WTC11 (cell line): Measurements from ENCODE around the gene LMTK2. TPM values are rescaled to one million over a fixed set of nuclear protein-coding genes. Genes with fewer than 3 reads are reported as not detected.

Source experiments
- ATAC-seq: fragments of 200-7000 bp; cut with Tn5 transposase; 2 replicates; pipeline ENCODE4 v1.10.0; 2021; ENCODE audit warnings: mild to moderate bottlenecking, moderate library complexity
- CTCF ChIA-PET: fragments of 300-600 bp; sonication (Branson Sonifier 250); formaldehyde crosslinking; loops from one replicate; lab custom pipeline; 2021; ENCODE audit warnings: antibody characterized with exemption; lab: Charles Lee
- POLR2A ChIA-PET: fragments of 350-600 bp; sonication (Branson Sonifier 250); formaldehyde crosslinking; loops from one replicate; lab custom pipeline; 2021; ENCODE audit warnings: antibody characterized with exemption; lab: Charles Lee
- DNase-seq: peaks from one replicate; pipeline ENCODE4 v3.0.0; 2021; ENCODE audit warnings: low spot score
- H3K27ac Mint-ChIP-seq: 2 replicates; pipeline ENCODE4 v1.8.0; 2021; ENCODE audit warnings: mixed read lengths
- H3K27me3 Mint-ChIP-seq: 2 replicates; pipeline ENCODE4 v1.8.0; 2021; ENCODE audit warnings: low read depth, mild to moderate bottlenecking, moderate library complexity, mixed read lengths
- H3K36me3 Mint-ChIP-seq: 2 replicates; pipeline ENCODE4 v1.8.0; 2021; ENCODE audit warnings: mixed read lengths
- H3K4me1 Mint-ChIP-seq: 2 replicates; pipeline ENCODE4 v1.8.0; 2022; ENCODE audit warnings: mixed read lengths
- H3K4me3 Mint-ChIP-seq: 2 replicates; pipeline ENCODE4 v1.8.0; 2021; ENCODE audit warnings: mild to moderate bottlenecking, moderate library complexity, mixed read lengths
- H3K9me3 Mint-ChIP-seq: 2 replicates; pipeline ENCODE4 v1.8.0; 2021; ENCODE audit warnings: mixed read lengths
- CBFB ChIP-seq: sonication (generic); formaldehyde crosslinking; IDR thresholded peaks from 2 replicates; pipeline ENCODE4 v1.8.1; 2022; ENCODE audit warnings: mild to moderate bottlenecking, low read depth, missing genetic modification reagents
- CREB1 ChIP-seq: sonication (generic); formaldehyde crosslinking; IDR thresholded peaks from 2 replicates; pipeline ENCODE4 v1.8.0; 2023; ENCODE audit warnings: mild to moderate bottlenecking, missing genetic modification reagents
- CREM ChIP-seq: sonication (generic); formaldehyde crosslinking; IDR thresholded peaks from 2 replicates; pipeline ENCODE4 v1.8.1; 2022; ENCODE audit warnings: mild to moderate bottlenecking, missing genetic modification reagents, moderate library complexity
- FOXP1 ChIP-seq: sonication (generic); formaldehyde crosslinking; IDR thresholded peaks from 2 replicates; pipeline ENCODE4 v1.8.0; 2022; ENCODE audit warnings: missing genetic modification reagents, mild to moderate bottlenecking, moderate library complexity, borderline replicate concordance
- JAZF1 ChIP-seq: fragments of 250-450 bp; sonication (Bioruptor Pico); IDR thresholded peaks from 2 replicates; pipeline ENCODE4 v1.9.0; 2021; ENCODE audit warnings: moderate library complexity, mild to moderate bottlenecking, inconsistent platforms
- MYBL2 ChIP-seq: sonication (generic); formaldehyde crosslinking; IDR thresholded peaks from 2 replicates; pipeline ENCODE4 v1.8.1; 2023; ENCODE audit warnings: mild to moderate bottlenecking, moderate library complexity, missing genetic modification reagents
- NFE2L1 ChIP-seq: sonication (generic); formaldehyde crosslinking; IDR thresholded peaks from 2 replicates; pipeline ENCODE4 v1.8.1; 2023; ENCODE audit warnings: missing genetic modification reagents
- NFYB ChIP-seq: sonication (generic); formaldehyde crosslinking; conservative IDR thresholded peaks from 2 replicates; pipeline ENCODE4 v1.8.0; 2022; ENCODE audit warnings: low read depth, missing genetic modification reagents
- NR1H2 ChIP-seq: sonication (generic); formaldehyde crosslinking; IDR thresholded peaks from 2 replicates; pipeline ENCODE4 v1.9.0; 2021; ENCODE audit warnings: mild to moderate bottlenecking, moderate library complexity, missing genetic modification reagents
- PRRX2 ChIP-seq: fragments of 250-450 bp; sonication (Bioruptor Pico); IDR thresholded peaks from 2 replicates; pipeline ENCODE4 v1.8.0; 2021; ENCODE audit warnings: mild to moderate bottlenecking
- TEAD1 ChIP-seq: sonication (generic); formaldehyde crosslinking; IDR thresholded peaks from 2 replicates; pipeline ENCODE4 v1.8.0; 2022; ENCODE audit warnings: mild to moderate bottlenecking, missing genetic modification reagents
- TP53 ChIP-seq: sonication (generic); formaldehyde crosslinking; IDR thresholded peaks from 2 replicates; pipeline ENCODE4 v1.8.1; 2023; ENCODE audit warnings: mild to moderate bottlenecking, missing genetic modification reagents
- ZNF121 ChIP-seq: sonication (generic); formaldehyde crosslinking; IDR thresholded peaks from 2 replicates; pipeline ENCODE4 v1.8.0; 2023; ENCODE audit warnings: missing genetic modification reagents
- ZNF219 ChIP-seq: sonication (generic); formaldehyde crosslinking; IDR thresholded peaks from 2 replicates; pipeline ENCODE4 v1.8.0; 2023; ENCODE audit warnings: missing genetic modification reagents, mild to moderate bottlenecking, borderline replicate concordance
- ZNF423 ChIP-seq: fragments of 250-450 bp; sonication (Bioruptor Pico); IDR thresholded peaks from 2 replicates; pipeline ENCODE4 v2.1.2; 2022; ENCODE audit warnings: mild to moderate bottlenecking, moderate library complexity
- total RNA-seq: library from RNA; stranded (reverse); gene quantifications from 3 replicates; pipeline ENCODE4 v1.2.3, GENCODE V29; 2021
- TF ChIP-seq, protein P1 (sequence below): sonication (generic); formaldehyde crosslinking; IDR thresholded peaks from 2 replicates; pipeline ENCODE4 v1.8.0; 2022; ENCODE audit warnings: mild to moderate bottlenecking, missing genetic modification reagents
- TF ChIP-seq, protein P2 (sequence below): sonication (generic); formaldehyde crosslinking; IDR thresholded peaks from 2 replicates; pipeline ENCODE4 v1.8.0; 2022; ENCODE audit warnings: mild to moderate bottlenecking, missing genetic modification reagents
- TF ChIP-seq, protein P3 (sequence below): fragments of 250-450 bp; sonication (Bioruptor Pico); IDR thresholded peaks from 2 replicates; pipeline ENCODE4 v1.9.0; 2021; ENCODE audit warnings: moderate library complexity, mild to moderate bottlenecking, inconsistent platforms, borderline replicate concordance
- TF ChIP-seq, protein P4 (sequence below): sonication (generic); formaldehyde crosslinking; IDR thresholded peaks from 2 replicates; pipeline ENCODE4 v1.8.0; 2022; ENCODE audit warnings: missing genetic modification reagents
- TF ChIP-seq, protein P5 (sequence below): sonication (generic); formaldehyde crosslinking; IDR thresholded peaks from 2 replicates; pipeline ENCODE4 v1.8.1; 2022; ENCODE audit warnings: low read depth, missing genetic modification reagents, borderline replicate concordance
- TF ChIP-seq, protein P6 (sequence below): fragments of 250-450 bp; sonication (Bioruptor Pico); conservative IDR thresholded peaks from 2 replicates; pipeline ENCODE4 v1.9.0; 2021; ENCODE audit warnings: mild to moderate bottlenecking

Gene LMTK2
- total RNA-seq, 1 experiment from 2014 or later: 24.3 TPM

DNA sequence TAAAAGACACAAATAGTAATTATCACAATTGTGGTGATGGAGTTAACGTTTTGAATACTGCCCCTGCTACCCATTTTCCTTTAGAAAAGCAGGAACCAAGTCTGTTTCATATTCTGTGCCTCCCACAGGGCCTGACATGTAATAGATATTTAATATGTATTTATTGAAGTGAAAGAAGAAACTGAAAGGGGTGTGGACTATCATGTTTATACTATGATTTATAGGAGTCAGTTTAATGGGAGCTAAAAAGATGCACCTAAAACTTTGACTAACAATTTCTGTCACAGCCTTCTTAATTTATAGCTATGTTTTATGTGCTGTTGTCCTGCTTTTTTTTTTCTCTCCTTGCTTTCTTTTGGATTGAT, 80.5 kb downstream of the LMTK2 start (continued):
- TF ChIP-seq, protein P1, sequence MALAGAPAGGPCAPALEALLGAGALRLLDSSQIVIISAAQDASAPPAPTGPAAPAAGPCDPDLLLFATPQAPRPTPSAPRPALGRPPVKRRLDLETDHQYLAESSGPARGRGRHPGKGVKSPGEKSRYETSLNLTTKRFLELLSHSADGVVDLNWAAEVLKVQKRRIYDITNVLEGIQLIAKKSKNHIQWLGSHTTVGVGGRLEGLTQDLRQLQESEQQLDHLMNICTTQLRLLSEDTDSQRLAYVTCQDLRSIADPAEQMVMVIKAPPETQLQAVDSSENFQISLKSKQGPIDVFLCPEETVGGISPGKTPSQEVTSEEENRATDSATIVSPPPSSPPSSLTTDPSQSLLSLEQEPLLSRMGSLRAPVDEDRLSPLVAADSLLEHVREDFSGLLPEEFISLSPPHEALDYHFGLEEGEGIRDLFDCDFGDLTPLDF: no peak
- TF ChIP-seq, protein P2, sequence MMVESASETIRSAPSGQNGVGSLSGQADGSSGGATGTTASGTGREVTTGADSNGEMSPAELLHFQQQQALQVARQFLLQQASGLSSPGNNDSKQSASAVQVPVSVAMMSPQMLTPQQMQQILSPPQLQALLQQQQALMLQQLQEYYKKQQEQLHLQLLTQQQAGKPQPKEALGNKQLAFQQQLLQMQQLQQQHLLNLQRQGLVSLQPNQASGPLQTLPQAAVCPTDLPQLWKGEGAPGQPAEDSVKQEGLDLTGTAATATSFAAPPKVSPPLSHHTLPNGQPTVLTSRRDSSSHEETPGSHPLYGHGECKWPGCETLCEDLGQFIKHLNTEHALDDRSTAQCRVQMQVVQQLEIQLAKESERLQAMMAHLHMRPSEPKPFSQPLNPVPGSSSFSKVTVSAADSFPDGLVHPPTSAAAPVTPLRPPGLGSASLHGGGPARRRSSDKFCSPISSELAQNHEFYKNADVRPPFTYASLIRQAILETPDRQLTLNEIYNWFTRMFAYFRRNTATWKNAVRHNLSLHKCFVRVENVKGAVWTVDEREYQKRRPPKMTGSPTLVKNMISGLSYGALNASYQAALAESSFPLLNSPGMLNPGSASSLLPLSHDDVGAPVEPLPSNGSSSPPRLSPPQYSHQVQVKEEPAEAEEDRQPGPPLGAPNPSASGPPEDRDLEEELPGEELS: no peak
- TF ChIP-seq TEAD1 (CRISPR knock-in tag): no peak

DNA sequence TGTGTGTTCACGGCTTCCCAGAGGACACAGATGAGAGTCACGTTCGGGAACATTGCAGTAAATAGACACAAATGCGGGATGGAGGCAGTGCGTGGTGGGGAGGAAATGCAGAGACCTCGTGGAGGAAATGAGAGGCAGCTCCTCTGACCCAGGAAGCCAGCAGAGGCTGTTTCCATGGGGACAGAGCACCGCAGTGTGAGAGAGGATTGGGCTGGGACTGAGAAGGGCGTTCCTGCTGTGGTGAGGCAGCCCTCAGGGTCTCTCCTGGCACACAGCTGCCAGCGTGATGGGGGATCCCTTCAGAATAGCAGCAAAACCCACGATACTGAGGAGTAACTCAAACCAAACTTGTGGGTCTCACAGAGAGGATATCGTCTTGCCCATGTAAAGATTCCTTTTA, 82.9 kb downstream of the LMTK2 start:
- Mint-ChIP-seq H3K4me1 (no peaks in the 10 kb centered on the region), H3K36me3 (peaks cover 23% of the 10 kb centered on the region), H3K4me3 (no peak overlapping the region), H3K9me3 (no peaks in the 10 kb centered on the region), H3K27ac (0 out of 2 replicates have a peak overlapping the region, but pooled peaks have one; percentile 1), H3K27me3 (no peaks in the 10 kb centered on the region)
- ChIA-PET CTCF (interaction anchor here (0.6 kb wide), 1 partner anchor 92 kb away, joined by 3 read pairs; no protein-coding TSS in a partner anchor), POLR2A (no interaction called here)
- ATAC-seq: no peak
- no peak for DNase-seq
- TF ChIP-seq ZNF219 (CRISPR knock-in tag) (no peak), PRRX2 (CRISPR knock-in tag) (no peak), ZNF121 (CRISPR knock-in tag) (no peak), TP53 (no peak), NFE2L1 (CRISPR knock-in tag) (no peak), CBFB (no peak)
- TF ChIP-seq, protein P1: no peak
- TF ChIP-seq, protein P3, sequence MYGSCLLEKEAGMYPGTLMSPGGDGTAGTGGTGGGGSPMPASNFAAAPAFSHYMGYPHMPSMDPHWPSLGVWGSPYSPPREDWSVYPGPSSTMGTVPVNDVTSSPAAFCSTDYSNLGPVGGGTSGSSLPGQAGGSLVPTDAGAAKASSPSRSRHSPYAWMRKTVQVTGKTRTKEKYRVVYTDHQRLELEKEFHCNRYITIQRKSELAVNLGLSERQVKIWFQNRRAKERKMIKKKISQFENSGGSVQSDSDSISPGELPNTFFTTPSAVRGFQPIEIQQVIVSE (CRISPR knock-in tag): no peak
- TF ChIP-seq, protein P4, sequence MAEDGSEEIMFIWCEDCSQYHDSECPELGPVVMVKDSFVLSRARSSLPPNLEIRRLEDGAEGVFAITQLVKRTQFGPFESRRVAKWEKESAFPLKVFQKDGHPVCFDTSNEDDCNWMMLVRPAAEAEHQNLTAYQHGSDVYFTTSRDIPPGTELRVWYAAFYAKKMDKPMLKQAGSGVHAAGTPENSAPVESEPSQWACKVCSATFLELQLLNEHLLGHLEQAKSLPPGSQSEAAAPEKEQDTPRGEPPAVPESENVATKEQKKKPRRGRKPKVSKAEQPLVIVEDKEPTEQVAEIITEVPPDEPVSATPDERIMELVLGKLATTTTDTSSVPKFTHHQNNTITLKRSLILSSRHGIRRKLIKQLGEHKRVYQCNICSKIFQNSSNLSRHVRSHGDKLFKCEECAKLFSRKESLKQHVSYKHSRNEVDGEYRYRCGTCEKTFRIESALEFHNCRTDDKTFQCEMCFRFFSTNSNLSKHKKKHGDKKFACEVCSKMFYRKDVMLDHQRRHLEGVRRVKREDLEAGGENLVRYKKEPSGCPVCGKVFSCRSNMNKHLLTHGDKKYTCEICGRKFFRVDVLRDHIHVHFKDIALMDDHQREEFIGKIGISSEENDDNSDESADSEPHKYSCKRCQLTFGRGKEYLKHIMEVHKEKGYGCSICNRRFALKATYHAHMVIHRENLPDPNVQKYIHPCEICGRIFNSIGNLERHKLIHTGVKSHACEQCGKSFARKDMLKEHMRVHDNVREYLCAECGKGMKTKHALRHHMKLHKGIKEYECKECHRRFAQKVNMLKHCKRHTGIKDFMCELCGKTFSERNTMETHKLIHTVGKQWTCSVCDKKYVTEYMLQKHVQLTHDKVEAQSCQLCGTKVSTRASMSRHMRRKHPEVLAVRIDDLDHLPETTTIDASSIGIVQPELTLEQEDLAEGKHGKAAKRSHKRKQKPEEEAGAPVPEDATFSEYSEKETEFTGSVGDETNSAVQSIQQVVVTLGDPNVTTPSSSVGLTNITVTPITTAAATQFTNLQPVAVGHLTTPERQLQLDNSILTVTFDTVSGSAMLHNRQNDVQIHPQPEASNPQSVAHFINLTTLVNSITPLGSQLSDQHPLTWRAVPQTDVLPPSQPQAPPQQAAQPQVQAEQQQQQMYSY (CRISPR knock-in tag): no peak

DNA sequence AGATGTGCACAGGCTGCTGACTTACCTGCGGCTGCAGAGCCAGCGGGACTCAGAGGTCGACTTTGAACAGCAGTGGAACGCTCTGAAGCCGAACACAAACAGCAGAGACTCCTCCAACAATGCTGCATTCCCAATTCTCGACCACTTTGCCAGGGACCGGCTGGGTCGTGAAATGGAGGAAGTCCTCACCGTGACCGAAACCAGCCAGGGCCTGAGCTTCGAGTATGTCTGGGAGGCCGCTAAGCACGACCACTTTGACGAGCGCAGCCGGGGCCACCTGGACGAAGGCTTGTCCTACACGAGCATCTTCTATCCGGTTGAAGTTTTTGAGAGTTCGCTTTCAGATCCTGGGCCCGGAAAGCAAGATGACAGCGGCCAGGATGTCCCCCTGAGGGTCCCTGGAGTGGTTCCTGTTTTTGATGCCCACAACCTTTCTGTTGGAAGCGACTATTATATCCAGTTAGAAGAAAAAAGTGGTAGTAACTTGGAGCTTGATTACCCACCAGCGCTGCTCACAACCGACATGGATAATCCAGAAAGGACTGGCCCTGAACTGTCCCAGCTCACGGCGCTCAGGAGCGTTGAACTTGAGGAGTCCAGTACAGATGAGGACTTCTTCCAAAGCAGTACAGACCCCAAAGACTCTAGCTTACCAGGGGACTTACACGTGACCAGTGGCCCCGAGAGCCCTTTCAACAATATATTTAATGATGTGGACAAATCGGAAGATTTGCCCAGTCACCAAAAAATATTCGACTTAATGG, 85.2 kb downstream of the LMTK2 start:
- Mint-ChIP-seq H3K4me1 (no peaks in the 10 kb centered on the region), H3K27me3 (no peaks in the 10 kb centered on the region), H3K27ac (no peak overlapping the region), H3K9me3 (no peaks in the 10 kb centered on the region), H3K4me3 (no peak overlapping the region), H3K36me3 (peaks cover 23% of the 10 kb centered on the region)
- no peak for ATAC-seq
- ChIA-PET CTCF (interaction anchor here (0.9 kb wide), 1 partner anchor 178 kb away, joined by 3 read pairs; no protein-coding TSS in a partner anchor), POLR2A (no interaction called here)
- no peak for DNase-seq
- TF ChIP-seq PRRX2 (CRISPR knock-in tag) (no peak), FOXP1 (CRISPR knock-in tag) (no peak), MYBL2 (no peak), JAZF1 (no peak), ZNF423 (no peak), CREM (CRISPR knock-in tag) (no peak), NR1H2 (CRISPR knock-in tag) (no peak), CREB1 (CRISPR knock-in tag) (no peak), NFYB (CRISPR knock-in tag) (no peak)
- TF ChIP-seq, protein P5, sequence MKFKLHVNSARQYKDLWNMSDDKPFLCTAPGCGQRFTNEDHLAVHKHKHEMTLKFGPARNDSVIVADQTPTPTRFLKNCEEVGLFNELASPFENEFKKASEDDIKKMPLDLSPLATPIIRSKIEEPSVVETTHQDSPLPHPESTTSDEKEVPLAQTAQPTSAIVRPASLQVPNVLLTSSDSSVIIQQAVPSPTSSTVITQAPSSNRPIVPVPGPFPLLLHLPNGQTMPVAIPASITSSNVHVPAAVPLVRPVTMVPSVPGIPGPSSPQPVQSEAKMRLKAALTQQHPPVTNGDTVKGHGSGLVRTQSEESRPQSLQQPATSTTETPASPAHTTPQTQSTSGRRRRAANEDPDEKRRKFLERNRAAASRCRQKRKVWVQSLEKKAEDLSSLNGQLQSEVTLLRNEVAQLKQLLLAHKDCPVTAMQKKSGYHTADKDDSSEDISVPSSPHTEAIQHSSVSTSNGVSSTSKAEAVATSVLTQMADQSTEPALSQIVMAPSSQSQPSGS (CRISPR knock-in tag): no peak
- TF ChIP-seq, protein P6, sequence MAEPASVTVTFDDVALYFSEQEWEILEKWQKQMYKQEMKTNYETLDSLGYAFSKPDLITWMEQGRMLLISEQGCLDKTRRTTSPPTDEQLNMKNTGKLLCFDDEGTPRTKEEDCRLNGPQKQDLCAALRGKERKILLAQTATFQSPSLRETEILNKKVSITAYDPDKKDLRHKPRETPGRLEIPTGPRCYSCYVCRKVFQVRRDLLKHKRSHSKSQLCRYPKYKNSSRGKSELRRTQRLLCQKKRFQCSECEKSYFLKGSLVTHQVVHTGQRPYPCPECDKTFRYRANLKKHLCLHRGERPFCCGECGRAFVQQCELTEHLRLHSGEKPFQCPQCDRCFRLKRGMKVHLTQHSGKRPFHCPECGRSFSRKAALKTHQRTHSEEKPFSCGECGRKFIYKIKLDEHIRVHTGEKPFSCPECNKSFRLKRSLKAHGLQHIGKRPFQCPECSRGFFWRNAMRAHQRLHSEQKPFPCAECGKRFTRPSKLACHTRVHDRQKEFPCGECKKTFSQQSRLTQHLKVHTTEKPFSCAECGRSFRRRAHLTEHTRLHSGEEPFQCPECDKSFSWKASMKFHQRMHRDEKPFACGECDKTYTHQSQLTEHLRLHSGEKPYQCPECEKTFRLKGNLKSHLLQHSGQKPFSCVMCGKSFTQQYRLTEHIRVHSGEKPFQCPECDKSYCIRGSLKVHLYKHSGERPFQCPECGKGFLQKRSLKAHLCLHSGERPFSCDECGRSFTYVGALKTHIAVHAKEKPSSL (CRISPR knock-in tag): no peak
